Transverse colon (tissue), 4 donors: ENCODE data around the gene P3H3.

Source experiments
- CTCF ChIP-seq, 5 experiments: fragments of 200-600 bp in 3 of 5; fragments of 450-650 bp in 2 of 5; sonication (generic) in 3 of 5; IDR thresholded peaks; 1 replicate in 2 of 5; 2 replicates in 3 of 5; pipeline ENCODE4 v1.5.1; 2016 to 2017; ENCODE audit warnings: antibody characterized with exemption in 5 of 5, inconsistent platforms in 3 of 5, mild to moderate bottlenecking in 2 of 5, moderate library complexity in 1 of 5
- POLR2A ChIP-seq: fragments of 450-650 bp; IDR thresholded peaks from one replicate; pipeline ENCODE4 v1.6.1; 2016; ENCODE audit warnings: antibody characterized with exemption, mild to moderate bottlenecking, moderate library complexity
- POLR2AphosphoS5 ChIP-seq, 3 donors: sonication (generic); formaldehyde crosslinking; IDR thresholded peaks; one replicate each; pipeline ENCODE4 v1.6.1; 2016; ENCODE audit warnings: antibody characterized with exemption in 3 of 3

- TF ChIP-seq CTCF (IDR thresholded peaks at IDR 0.05) (no peak), POLR2AphosphoS5 (IDR thresholded peaks at IDR 0.05) (no peak), POLR2A (no peak)
These were observed 55.5 kb downstream of the P3H3 start for GRCh38 chr12:6883683-6884082.
